ENCODE results near the gene POFUT2.

POFUT2 gene

DNA sequence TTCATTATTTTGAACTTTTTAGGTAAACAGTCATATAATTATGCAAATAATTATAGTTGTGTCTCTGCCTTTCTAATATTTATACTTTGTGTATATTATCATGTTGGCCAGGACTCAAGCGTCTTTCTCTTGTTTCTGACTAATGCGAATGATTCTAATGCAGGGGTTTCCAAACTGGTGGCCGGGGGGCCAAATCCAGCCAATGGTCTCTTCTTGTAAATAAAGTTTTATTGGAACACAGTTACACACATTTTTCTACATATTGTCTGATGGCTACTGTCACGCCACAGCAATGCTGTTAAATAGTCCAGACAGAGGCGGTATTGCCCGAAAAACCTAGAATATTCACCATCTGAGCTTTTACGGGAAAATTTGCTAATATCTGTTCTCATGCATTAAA, 8.9 kb upstream of the POFUT2 start:
- no peak for FAIRE-seq

DNA sequence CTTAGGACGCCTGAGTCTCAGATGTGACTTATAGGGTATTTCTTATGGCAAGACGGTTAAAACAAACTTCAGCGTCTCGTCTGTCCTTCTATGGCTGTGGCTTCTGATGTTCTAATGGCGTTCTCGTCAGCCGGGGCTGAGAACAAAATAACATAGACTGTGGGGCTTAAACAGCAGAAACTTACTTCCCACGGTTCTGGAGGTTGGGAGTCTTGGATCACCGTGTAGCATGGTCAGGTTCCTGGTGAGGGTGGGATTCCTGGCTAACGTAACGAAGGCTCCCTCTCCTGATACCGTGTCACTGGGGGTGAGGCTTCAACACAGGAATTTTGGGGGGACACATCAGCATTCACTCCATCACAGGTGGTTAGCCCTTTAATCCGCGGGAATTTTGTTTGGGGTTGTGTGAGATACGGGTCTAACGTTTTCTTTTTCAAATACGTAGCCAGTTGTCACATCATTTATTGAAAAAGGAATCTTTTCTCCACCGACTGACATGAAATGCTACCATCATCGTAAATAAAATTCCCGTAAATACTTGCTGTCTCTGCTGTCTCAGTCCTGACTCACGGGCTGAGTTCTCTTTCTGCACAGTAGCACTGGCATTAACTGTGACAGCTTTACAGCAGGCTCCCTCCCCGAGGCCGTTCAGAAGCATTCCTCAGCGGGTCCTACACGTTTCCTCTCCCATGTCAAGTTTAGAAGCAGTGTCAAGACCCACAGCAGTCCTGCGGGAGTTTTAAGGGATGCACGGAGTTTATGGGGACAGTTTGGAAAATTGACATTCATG, 8.1 kb upstream of the POFUT2 start:
- no peak for FAIRE-seq

DNA sequence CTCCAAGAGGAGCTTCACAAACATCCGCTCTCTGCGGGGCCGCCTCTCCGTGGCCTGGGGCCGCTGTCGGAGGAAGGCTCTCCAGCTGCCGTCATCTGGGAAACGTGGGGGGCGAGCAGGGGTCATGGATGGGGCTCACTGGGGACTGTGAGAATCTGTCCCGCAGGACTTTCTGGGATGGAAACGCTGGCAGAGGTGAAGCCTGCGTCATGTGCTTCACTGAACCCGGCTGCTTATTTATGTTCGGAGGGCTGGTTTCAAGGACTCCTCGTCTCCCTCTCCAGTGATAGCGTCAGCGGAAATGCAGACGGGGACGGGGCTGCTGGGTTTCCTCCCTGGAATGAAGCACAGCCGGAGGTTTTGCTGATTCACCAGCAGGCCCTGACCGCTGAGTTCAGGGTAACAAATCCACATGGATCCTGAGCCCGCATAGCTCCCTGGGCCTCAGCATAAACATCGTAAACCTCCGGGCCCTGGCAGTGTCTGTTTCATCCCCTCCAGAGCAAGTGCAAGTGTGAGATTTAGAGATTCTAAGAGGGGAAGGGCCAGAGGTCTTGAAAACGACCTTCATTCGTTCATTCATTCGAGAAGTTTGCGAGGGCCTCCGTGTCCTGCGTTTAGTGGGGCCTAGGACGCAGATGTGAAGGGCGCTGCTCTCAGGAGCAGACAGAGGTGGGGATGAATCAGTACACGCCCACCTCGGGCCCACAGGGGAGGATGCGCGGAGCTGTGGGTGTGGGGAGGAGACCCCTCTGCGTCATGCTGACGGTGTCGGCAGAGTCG, 7.0 kb upstream of the POFUT2 start:
- no peak for FAIRE-seq

DNA sequence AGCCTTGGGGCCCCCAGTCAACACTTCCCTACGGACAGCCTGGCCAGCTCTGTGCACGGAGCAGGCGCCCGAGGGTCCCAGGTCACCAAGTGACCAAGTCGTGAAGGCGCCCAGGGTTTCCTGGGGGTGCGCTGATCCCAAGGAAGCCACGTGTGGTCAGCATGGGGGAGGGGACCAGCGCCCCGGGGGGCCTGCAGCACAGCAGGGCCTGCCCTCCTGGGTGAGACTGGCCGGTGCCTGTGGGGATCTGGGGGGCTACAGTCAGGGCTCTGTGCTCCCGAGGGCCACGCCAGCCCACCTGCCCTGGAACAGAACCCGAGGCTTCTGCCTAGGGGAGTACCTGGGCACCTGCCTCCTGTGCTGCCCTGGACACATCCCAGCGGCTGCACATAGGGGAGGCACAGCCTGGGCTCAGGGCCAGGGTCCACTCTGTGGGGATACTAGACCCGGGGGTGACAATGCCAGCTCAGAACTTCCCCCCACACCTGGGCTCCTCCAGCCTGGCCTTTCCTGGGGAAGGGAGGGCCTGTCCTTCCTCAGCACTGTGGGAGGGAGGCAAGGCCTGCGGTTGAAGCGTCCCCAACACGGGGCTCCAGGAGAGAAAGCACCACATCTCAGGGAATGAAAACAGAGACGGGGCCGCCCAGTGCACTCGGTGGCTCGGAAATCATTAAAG, 6.2 kb upstream of the POFUT2 start:
- FAIRE-seq, result no peak

DNA sequence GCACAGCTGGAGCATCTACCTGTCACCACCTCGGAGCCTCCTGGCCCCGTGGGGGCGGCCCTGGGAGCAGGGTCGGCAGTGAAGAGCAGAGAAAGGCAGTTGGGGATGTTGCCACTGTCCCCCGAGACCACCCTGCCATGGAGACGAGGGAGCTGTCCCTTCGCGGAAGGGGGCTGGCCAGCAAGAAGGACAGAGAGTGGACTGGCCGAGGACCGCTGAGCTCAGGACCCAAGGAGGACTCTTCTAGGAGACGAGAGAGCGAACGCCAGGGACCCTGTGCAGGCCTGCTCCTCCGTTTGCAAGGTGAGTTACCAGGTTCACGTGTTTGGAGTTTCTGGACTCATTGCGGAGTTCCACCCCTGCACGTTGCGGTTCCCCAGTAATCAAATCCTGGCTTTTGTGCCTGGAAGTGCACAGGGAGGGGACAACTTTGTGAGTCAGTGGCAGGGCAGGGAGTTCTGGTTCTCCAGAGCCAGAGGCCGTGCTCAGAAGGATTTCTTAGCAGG, 5.6 kb upstream of the POFUT2 start:
- FAIRE-seq, result no peak

DNA sequence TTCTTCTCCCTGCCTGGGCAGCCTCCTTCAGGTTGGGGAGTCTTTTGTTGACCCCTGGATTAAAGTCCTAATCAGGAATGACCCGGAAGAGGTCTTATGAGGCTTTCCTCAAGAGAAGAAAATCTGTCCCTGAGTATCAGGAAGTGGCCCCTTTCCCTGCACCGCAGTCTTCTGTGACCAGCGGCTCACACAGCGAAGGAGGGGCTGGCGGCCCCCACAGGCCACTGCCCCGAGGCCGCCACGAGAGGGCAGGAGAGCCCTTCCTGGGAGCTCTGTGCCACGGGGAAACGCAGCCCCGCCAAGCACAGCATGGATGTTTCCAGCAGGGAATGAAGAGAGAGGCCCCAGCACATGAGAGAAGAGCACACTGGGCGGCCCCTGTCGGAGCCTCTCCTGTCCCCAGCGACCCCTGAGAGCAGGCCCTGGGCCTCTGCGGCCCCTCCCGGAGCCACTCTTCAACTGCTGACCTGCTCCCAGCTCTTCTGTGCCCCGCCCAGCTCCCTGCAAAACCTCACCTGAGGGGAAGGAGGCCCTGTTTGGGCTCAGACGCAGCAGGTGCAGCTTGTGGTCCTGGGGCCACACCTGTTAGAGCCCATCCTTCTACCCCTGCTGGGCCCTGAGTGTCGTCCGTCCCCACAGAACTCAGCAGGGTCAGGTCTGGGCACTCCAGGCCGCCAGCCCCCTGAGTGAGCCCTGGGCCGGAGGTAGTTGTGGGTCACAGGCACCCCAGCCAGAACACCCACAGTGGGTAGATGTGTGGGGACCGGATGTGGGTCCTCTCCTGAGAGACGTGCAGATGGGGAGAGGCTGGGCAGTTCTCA, 4.9 kb upstream of the POFUT2 start:
- FAIRE-seq, result no peak

DNA sequence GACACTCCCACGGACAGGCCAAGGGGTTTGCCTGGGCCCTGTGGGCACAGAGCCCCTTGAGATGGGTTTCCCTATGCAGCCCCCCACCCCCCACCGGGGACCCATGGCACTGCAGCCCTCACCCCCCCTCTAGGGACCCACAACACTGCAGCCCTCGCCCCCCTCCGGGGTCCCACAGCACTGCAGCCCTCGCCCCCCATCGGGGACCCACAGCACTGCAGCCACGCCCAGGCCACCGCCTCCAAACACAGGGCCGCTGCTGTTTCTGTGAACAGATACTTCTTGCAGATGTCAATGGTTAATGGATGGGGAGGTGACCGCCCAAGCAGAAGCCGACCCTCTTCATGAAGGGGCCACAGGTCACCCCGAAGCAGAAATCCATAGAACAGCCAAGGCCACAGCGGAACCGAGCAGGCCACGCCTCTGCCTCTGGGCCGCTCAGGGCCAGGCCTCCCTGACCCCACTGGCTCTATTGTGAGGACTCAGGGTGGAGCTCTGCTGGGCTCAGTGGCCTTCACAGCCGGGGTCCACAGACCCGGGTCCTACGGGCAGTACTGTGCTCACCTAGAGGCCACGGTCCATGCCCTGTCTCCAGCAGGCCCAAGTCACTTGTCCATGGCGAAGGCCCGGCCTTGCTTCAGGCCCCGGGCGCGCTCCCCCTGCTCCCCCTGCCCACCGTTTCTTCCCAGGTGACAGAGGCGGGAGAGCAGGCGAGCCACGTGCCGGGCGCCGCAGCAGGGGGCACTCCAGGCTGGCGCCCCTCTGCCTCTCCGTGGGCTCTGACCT, 4.1 kb upstream of the POFUT2 start:
- FAIRE-seq, result no peak

DNA sequence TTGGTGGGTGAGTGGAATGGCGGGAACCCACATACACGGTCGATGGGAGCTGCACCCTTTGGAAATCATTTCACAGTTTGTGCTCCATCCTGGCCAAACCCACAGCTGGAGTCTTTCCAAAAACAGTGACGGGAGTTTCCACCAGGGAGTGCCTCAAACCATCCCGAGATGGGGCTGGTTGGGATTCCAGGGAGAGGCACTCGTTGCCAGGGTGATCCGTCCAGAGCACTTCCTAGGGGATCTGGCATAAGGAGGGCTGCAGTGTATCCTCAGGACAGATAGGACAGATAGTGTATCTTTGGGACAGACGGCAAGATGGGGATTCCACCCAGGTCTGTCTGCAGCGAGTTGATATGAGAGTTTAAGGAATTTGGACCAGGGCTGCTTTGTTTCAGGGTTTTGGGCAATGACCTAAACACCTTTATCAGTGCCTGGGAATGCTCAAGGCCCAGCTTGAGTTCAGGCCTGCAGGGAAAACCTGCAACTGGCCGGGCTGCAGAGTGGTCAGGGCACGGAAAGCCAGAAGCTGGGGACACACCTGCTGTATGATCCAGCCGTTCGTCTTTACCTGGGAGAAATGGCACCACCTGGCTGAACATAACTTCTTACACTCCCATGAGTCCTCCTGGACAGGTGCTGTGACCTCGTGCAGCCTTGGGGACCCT, 3.4 kb upstream of the POFUT2 start:
- FAIRE-seq, result no peak

DNA sequence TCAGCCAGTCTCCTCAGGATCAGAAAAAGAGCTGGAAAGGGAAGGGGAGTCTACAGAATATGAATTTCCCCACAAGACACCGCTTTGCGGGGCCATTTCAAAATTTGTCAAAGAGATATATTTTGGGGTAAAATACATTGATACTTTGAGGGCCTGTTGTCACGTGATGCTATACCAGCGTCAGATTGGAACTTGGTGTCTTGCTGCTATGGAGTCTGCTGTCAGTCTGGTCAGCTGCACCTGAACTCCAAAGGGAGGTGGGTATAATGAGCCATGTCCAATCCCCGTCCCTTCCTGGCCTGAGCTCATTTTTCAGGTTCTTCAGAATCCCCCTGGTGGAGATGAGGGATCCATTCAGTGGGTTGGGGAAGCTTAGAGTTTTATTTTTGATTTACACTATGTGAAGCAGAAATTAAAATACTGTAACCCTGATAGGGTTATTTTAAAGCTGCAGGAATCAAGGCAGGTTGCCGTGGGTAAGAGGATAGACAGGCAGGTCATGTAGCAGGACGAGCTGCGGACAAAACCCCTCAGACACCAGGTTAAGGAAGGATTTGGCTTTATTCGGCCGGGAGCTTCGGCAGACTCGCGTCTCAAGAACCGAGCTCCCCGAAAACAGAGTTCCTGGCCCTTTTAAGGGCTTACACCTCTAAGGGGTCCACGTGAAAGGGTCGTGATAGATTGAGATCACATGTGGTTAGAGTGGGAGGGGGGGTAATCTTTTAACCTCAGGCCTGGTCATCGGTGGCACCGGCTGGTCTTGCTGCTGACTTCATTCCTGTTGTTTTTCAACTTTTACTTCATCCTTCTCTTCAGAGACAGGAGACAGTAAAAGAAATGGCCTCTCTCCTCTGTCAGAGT, 2.2 kb upstream of the POFUT2 start:
- FAIRE-seq, result no peak

DNA sequence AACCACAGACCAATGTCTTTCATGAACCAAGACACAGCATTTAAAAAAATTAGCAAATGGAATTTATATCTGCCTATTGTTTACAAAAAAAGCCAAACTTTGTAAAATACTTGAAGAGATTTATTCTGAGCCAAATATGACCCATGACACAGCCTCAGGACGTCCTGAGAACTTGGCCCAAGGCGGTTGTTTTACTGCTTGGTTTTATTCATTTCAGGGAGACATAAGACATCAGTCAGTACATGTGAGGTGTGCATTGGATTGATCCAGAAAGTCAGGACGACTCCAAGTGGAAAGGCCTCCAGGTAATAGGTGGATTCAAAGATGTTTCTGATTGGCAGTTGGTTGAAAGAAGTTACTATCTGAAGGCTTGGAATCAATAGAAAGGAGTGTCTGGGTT, 1.4 kb upstream of the POFUT2 start:
- no peak for FAIRE-seq

DNA sequence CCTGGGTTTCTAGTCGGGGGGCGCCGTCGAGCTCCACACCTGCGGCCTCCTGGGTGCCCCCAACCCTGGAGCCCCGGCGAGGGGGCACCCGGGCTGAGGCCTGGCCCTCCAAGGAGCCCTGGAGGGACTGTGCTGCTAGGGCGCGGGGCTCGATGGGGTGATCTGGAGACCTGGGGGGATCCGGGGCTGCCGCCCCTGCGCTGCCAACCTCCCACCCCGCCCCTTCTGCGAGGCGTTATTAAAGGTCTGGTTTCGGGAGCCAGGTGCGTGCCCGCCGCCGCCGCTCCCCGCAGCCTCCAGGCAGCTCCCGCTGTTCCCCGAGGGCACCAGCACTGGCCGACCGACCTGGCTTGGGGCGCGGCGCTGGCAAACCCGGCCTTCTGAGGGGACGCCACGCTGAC, 746 bp upstream of the POFUT2 start:
- no peak for FAIRE-seq

DNA sequence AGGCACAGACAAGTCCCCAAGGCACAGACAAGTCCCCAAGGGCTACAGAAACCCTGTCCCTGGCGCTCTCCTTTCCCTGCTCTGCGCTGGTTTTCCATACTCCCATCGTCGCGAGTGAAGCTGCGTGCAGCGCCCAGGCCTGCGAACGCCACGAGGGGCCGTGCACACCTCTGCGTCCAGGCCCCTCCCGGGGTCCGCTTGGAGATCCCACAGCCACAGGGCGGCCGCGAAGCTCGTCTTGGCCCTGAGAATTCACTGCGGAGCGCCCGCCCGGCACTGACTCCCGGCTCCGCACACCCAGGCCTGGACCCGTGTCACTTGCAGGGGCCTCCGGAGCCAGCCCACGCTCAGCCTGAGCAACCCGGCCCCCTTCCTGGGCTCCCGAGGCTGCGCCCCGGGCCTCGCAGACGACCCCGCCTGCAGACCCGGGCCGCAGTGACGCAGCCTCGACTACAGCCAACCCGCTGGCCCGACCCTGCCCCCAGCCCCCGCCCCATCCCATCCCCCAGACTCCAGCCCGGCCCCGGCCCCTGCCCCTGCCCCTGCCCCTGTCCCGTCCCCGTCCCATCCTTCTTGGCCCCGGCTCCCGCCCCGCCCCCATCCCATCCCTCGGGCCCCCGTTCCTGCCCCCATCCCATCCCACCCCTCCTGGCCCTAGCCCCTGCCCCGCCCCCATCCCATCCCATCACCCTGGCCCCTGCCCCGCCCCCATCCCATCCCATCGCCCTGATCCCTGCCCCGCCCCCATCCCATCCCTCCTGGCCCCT, 841 bp downstream of the POFUT2 start:
- FAIRE-seq, result no peak

DNA sequence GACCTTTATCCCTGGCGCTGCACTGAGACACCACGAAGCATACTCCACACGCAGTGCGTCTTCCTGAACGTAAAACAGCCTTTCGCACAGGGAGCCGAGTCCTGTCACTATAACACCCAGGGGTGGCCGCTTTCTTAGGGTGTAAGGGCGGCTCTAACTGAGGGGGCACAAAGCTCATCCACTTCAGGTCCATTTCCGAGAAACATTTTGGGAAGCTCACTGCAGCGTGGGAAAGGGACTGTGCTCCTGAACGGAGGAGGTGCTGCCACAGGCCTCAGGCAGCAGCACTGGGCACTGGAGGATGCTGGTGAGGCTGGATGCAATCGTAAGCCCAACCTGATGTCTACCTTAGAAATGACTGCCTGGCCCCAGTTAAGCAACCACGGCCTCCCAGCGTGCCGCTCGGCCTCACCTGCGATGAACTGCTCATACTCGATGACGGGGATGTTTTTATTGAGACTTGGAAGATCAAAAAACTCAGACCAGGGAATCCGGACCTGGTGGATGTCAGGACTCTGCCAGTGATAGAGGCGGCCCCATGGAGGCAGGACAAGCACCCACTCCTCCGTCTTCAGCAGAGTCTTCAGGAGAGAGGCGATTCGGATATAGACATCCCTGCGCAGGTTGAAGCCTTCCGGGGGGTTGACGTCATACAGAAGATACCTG, 2.3 kb downstream of the POFUT2 start:
- FAIRE-seq, result no peak

DNA sequence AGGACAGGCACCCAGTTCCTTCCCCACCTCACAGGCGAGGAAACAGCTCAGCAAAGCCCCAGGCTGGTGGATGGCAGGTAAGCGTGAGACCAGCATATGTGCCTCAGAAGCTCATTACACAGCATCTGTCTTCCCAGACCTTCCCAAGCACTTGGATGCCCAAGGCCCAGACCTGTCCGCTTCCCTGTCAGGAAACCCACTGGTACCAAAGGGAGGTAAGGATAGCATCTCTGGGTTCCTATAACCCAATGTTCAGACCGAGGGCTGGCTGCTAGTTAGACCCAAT, 3.3 kb downstream of the POFUT2 start:
- FAIRE-seq, result no peak

DNA sequence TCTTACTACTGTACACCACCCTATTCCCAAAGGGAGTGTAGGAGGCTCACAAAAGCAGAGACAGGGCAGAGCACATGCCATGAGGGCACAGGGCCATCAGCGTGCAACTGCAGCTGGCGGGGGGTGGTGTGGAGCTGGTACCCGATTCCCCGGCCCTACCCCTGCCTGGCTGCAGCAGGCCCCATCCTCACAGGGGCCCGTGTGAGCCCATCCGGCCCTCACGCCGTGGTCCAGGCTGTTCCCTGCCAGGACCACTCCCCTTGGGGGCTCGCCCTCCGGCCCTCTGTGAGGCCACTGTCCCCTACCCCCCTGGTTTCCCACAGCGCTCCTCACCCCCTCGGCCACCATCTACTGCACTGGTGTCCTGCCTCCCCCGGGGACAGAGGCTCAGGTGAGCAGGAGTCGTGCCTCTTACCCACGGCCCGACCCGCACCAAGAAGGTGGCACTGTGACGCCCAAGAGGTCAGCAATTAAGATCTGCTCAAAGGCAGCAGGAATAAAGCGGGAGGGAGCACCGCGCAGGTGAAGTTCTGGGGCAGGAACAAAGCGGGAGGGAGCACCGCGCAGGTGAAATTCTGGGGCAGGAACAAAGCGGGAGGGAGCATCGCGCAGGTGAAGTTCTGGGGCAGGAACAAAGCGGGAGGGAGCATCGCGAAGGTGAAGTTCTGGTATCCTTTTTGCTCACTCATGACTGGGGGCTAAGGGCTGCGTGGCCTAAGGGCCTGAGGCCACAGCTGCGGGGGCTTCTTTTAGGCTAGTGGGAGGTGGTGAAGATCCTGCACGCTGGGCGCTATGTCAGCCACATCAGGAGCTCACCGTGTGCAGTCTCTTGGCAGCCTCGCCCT, 3.9 kb downstream of the POFUT2 start:
- no peak for FAIRE-seq

DNA sequence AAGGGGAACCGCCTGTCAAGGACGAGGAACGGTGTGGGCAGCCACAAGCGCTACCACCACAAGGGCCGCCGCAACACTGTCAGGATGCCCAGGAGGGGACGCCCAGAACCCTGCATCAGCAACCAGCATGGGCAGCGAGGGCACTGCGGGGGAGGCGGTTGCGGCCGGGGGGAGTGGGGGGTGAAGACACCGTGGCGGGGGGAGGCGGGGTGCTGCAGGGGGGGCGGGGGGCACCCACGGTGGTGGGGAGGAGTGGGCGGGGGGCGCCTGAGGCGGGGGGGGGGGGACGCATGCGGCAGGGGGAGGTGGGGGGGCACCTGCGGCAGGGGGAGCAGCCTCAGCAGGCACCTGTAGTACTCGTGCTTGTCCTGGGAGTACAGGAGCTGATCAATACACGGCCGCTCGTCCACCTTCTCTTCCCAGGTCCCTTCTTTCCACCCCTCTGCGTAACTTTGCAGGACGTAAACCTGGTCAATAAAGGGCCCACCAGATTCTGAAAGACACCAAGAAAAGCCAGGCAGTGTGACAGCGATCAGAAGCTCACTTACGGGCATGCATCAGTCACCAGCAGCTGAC, 4.6 kb downstream of the POFUT2 start:
- FAIRE-seq, result no peak

DNA sequence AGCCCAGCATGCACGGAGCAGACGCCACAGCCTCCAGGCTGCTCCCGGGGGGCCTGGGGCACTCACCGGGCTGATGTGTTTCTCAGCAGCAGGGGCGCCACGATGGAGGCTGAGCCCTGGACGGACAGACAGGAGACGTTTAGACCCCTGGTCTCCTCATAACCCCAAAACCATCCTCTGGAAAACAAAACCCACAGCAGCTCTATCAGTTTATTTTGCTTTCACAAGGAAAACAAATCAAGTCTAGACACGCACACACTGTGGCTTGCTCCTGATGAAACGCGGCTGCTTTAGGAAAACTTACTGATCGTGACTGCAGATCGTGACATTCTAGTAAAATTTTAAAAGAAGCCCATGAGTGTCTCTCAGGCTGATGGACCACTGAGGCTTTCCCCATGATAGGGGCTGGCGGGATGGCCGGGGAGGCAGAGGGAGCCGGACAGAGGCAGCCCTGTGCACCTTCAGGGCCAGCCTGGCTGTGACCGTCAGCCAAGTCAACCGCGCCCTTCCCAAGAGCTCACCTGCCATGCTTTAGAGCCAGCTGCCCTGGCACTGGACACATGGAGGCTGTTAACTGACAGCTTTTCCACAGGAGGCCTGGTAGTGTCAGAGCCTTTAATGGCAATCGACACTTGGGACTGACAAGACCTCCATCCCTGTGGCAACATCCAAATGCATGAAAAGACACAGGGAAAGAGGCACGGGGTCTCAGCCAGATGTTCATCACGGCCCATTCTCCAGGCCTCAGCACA, 5.2 kb downstream of the POFUT2 start:
- FAIRE-seq, result no peak
